GM18511 (cell line): Measurements from ENCODE around the gene SLC25A42.

Source experiments
- ATAC-seq: cut with Tn5 transposase; IDR thresholded peaks from one replicate; pipeline ENCODE4 v1.9.1; 2021; ENCODE audit warnings: mild to moderate bottlenecking, moderate library complexity; ENCODE audit not compliant: unreplicated experiment

The SLC25A42 gene

GRCh38 chr19:19050104-19050503, 13.7 kb upstream of the SLC25A42 start:
- no peak for ATAC-seq

GRCh38 chr19:19050731-19051130, 13.1 kb upstream of the SLC25A42 start:
- no peak for ATAC-seq

- no peak for ATAC-seq
These were observed 12.1 kb upstream of the SLC25A42 start for GRCh38 chr19:19051478-19052213.

- ATAC-seq: no peak
These were observed 10.9 kb upstream of the SLC25A42 start for GRCh38 chr19:19052921-19053320.

DNA sequence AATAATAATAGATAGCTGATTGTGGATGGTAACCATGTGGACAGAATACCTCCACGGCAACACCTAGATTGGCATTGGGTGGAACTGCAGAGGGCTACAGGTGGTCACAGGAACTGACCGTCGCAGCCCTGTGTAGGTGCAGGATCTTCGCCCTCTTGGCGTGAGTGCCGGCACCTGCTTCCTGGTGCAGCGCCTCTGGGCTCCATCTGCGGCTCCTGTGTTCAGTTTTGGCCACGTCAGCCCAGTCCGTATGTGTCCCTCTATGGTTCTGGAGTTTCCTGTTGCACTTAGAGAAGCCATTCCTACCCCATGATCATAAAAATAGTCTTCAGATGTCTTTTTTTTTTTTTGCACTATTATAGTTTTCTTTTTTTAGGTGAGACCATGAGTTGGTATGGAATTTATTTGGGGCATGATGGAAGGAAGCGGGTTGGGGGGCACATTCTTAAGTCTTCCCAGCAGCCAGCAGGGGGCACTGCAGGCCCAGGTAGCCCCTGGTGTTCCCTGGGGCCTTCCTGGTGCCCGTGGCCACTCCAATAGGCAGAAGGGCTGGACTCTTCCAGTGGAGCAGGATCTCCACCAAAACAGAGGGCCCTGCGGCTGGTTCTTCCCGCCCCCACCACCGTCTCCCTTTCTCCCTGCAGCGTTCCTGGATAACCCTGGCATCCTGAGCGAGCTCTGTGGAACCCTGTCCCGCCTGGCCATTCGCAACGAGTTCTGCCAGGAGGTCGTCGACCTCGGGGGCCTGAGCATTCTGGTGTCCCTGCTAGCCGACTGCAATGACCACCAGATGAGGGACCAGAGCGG, 10.1 kb upstream of the SLC25A42 start:
- ATAC-seq: no peak

- ATAC-seq: no peak
These were observed 9.4 kb upstream of the SLC25A42 start for GRCh38 chr19:19054315-19054938.

DNA sequence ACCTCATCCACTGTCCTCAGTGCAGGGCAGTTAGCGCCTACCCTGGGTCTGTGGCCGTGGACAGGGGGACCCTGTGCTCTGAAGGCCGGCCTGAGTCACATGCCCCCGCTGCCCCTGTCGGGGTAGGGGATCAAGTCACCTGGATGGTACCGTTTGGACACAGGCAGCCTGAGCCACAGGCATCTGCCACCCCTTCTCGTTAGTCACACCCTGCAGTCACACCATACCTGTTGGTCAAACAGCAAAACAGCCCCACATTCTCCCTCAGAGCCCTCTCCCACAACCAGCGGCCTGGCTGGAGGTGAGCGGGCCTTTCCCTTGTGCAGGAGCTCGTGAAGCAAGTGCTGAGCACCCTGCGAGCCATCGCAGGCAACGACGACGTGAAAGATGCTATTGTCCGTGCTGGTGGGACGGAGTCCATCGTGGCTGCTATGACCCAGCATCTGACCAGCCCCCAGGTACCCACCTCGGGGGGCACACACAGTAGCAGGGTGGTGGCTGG, 8.8 kb upstream of the SLC25A42 start:
- ATAC-seq: no peak

DNA sequence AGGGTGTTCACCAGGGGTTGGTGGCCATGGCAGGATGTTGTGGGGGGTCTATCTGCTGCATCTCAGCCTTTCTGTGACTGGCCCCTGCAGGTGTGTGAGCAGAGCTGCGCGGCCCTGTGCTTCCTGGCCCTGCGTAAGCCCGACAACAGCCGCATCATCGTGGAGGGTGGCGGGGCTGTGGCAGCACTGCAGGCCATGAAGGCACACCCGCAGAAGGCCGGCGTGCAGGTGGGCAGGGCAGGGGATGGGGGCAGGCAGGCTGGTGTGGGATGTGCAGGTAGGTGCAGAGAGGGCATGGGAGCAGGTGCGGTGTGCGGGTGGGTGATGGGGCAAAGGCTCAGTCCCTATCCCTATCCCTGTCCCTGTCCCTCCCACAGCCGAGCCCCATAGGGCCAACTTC, 8.1 kb upstream of the SLC25A42 start:
- no peak for ATAC-seq

DNA sequence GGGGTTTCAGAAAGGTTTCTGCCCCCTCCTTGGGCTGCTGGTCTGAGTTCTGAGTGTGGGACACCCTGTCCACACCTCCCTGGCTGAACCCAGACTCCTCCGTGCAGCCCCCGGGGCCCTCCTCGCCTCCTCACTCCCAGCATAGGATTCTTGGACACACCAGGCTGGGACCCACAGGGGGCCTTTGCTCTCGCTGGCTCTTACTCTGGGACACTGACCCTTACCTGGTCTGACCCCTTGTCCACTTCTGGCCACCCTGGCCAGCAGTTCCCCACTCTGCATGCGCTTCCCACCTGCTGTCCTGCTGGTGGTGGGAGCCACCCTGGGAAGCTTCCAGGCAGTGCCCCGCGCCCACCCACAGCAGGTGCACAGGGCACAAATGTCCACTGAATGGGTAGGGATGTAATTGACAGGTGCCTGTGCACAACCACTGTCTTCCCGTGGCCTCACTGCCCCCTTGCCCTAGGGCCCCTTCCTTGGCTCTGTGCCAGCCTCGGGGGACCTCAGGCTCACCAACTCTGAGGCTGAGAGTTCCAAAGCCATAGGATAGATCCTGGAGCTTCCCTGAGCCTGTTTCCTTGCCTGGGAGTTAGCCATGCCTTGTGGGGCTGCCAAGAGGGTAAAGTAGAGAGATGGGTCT, 7.0 kb upstream of the SLC25A42 start:
- ATAC-seq: no peak

DNA sequence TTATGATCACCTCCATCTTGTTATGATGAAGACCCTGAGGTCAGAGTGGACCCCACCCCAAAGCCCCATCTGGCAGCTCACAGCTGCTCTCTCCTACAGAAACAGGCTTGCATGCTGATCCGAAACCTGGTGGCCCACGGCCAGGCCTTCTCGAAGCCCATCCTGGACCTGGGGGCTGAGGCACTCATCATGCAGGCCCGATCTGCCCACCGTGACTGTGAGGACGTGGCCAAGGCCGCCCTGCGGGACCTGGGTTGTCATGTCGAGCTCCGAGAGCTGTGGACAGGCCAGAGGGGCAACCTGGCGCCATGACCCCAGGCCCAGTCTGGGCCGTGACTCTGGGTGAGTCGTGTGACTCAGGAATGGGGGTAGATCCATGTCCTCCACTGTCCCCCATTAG, 6.5 kb upstream of the SLC25A42 start:
- ATAC-seq: no peak

DNA sequence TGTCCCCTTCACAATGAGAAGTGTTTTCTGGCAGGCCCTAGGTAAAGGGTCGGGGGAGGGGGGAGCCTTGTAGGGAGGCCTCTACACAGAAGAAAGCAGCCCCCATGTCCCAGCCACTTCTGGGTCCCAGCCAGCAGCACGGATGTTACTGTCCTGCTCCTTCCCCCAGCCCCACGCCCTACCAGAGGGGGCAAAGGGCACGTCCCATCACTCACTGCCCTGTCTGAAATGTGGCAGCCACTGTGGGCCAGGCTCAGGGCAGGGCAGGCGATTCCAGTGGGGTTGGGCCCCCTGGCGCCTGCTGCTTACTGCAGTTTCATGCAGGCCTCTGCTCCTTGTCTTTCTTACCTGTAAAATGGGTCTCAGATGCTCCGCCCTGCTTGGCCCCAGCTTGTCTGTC, 6.1 kb upstream of the SLC25A42 start:
- ATAC-seq: no peak

GRCh38 chr19:19059018-19059836, 4.6 kb upstream of the SLC25A42 start:
- ATAC-seq: no peak

- ATAC-seq: no peak
These were observed 3.8 kb upstream of the SLC25A42 start for GRCh38 chr19:19059837-19060611.

DNA sequence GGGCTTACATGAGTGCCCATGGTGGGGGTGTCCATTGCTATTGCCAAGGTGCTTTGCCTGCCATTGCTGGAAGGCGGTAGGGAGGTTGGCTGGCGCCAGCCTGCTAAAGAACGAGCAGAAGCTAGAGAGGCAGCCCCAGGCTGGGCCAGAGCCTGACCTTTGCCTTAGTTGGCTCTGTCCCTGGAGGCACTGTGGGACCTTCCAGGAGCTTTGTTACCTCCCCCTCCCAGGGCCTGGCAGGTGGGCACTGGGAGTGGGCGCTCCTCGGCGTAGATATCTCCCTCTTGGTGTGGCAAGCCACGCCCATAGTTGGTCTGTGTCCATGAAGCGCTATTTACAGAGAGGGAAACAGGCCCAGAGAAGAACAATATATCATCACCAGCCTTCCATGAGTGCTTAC, 2.3 kb upstream of the SLC25A42 start:
- ATAC-seq: no peak

DNA sequence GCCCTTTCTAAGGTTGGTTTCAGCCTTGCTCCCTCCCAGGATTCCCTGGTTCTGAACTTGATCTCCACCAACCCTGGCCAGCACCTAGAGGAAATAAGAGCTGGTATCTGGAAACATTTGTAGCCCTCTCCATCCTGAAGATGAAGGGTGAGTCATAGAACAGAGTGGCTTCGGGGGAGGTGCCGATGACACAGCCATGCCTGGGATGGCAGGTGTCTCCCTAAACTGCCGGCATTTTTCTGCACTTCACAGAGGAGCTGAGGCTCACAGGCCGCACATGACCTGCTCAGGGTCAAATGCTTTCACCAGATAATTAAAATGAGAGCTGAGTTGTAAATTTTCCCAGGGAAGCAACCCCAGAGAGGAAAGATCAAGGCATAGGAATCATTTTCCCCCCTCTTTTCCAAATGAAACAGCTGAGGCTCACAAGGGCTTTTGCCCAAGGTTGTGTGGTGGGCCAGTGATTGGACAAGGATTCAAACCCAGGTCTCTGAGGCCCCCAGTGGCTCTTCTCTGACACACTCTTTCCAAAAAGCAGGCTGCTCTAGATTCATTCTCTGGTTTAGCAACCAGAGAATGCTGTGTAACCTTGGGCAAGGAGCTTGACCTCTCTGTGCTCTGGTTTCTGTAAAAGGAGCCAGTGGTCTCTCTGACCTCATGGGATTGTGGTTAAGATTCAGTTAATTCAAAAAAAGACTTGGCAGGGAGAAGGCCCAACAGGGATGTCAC, 1.2 kb upstream of the SLC25A42 start:
- no peak for ATAC-seq

DNA sequence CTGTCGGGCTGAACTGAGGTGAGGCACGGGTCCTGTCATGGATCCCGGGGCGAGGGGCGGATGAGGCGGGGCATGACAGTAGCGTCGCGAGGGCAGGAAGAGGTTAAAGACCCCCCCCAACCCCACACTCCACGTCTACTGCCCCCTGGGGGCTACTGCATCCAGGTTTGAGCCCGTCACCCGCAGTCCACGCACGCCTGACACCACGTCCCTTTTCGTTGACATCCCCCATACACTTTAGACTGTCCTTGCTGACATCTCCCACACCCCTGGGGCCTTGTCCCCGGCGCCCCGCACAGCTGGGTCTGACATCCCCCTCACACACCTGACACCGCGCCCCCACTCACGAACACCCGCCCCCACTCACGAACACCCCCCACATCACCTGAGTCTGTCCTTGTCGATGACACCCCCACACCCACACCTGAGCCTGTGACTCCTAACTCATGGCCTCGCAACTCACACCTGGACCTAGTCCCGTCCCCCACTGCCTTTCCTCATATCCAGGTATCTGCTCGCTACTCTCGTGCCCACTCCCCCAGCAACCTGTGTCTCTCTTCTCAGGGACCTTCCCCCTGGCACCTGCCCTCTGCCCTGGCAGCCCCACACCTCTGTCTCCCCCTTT, 416 bp downstream of the SLC25A42 start:
- ATAC-seq: no peak

- ATAC-seq: no peak
These were observed 1.3 kb downstream of the SLC25A42 start for GRCh38 chr19:19064811-19065745.
